HG03378 (cell line): Measurements from ENCODE around the gene CDH4.

Source experiments
- ATAC-seq: cut with Tn5 transposase; IDR thresholded peaks from one replicate; pipeline ENCODE4 v1.9.1; 2021; ENCODE audit warnings: mild to moderate bottlenecking, moderate library complexity; ENCODE audit not compliant: unreplicated experiment

Gene CDH4

DNA sequence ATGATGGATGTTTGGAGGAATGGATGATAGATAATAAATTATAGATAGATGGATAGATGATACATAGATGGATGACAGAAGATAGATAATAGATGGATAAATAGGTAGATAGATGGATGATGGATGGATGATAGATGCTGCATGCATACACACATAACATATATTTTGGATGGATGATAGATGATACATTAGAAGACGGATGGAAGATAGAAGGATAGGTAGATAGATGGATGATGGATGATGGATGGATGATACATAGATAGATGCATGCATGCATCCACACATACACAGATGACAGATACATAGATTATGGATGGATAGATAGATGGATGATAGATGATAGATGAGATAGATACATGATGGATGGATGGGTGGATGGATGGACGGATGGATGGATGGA, 425.9 kb downstream of the CDH4 start:
- no peak for ATAC-seq

DNA sequence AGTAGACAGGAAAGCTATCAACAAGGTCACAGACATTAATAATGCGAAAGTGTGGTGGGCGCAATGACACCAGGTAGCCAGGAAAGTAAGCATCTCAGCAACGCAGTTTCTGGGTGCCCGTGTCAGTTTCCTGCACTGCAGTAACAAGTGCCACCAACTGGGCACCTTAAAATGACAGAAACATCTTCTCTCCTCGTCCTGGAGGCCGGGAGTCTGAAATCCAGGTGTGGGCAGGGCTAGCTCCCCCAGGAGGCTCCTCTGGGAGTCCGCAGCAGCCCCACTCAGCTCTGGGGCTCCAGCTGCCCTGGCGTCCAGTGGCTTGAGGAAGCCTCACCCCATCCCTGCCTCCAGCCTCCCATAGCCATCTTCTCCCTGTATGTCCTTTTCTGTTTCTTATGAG, 426.4 kb downstream of the CDH4 start:
- no peak for ATAC-seq

DNA sequence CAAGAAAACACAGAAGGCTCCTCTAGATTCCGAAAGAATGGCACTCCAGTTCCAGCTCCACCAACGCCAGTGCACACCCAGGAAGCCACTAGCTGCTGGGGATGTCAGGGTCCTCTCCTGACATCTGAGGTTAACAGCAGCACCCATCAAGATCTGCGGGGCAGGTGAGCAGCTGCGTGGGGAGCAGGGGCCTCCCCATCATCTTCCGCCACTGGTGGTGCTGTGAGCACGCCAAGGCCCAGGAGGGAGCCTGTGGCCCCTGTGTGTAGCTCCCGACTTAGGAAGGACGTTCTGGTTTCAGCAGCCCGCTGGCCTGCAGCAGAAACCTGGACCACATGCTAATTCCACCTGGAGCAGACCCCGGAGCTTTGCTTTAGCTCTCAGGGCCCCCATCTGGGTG, 427.4 kb downstream of the CDH4 start:
- no peak for ATAC-seq

DNA sequence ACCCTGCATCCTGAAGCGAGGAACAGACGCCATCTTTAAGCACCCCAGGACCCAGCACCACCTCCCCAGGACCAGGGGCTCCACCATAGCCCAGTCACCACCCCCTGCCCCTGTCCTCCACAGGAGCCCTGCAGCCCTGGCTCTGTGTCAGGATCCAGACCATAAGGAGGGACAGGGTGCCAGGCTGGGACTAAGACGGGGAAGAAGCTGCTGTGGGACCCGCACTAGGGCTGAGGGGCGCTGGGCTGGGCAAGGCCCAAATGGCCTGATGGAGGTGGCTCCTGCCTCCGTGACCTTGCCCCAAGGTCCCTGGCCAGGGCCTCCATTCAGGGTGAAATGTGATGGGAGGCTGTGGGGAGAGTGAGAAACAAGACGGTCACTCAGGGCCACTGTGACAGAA, 428.0 kb downstream of the CDH4 start:
- no peak for ATAC-seq

DNA sequence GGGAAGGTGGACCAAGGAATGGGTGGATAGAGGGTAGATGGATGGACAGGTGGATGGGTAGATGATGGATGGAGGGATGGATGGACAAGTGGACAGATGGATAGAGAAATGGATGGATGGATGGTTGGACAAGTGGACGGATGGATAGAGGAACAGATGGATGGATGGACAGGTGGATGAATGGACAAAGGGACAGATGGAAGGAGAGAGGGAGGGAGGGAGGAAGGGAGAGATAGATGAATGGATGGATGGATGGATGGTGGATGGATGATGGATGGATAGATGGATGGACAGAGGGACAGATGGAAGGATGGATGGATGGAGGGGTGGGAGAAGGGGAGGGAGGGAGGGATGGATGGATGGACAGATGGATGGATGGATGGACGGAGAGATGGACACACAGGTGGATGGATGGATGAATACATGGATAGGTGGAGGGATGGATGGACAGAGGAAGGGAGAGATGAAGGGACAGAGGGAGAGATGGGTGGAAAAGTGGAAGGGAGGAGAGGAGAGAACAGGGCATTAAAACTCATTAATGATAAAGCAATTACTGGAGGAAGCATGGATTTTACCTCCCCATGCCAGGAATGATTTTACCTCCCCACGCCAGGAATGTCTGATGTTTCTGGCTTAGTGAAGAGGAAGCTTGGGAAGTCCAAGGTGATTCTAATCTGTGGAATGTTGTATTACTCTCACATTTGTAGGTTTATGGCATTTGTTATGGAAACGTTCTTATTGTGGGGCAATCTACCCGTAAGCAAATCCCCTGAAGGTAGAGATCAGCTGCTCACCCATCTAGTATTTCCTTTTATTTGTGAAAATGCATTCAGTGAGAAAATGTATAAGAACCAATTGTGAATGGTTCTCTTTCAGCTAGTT, 430.3 kb downstream of the CDH4 start:
- ATAC-seq = no peak

DNA sequence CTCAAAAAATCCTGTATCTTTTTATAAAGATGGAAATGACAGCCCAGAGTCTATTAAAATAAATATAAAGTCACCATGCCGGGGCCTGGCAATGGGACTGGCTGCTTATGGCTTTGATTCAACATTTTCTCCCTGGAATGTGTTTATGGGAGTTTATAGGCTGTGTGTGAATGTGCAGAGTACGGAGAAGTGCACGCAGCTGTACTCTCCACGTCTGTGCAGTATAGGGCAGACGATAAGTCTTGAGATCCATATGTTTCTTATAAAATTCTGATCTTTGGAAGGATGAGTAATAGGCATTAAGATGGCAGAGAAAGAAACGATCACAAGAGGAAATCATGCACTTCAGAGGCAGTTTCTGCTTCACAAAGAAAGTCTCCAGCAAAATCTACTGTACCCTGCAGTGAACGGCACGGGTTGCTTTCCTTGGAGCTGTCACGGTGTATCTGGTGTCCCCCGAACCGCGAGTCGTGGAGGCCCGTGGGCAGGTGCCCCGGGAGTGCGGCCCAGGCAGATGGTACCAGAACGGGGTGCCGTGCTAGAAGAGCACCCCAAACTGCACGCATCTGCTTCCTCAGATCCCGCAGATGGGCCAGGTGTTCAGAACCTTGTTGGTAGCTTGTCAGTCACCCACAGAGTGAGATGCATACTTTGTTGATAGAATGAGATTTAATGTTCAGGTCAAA, 431.1 kb downstream of the CDH4 start:
- no peak for ATAC-seq

DNA sequence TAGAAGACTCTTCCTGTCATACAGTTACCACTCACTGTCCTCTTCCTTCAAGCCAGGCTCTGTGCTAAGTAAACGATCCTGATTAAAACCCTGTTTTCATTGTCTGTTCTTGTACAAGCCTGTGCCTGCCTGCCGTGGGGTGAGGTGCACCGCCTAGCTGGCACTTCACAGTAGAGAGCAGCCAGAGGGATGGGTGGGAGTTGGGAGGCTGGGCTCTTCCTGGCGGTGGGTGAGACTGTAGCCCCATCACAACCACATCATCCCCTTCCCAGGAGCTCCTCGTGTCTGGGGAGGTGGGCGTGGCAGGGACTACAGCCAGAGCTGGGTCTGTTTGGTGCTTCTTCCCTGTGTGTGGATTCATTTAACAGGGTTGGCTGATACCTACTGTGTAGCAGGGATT, 431.7 kb downstream of the CDH4 start:
- ATAC-seq = no peak

DNA sequence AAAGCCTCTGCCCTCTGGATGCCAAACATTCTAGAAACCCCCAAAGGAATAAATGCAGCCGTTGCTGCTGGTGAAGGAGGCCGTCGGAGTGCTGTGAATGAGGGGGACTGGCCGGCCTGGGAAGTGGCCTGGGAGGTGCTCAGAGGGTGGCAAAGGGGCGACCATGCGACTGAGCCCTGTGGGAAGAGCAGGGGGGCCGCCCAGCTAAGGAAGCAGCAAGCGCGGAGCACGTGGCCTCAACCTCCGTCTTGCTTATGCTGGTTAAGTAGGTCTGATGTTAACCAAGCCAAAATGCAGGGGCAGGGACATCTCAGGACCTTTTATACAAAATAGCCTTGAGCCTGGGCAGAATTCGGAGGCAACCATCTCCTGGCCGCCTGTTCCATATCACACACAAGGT, 432.1 kb downstream of the CDH4 start:
- no peak for ATAC-seq

DNA sequence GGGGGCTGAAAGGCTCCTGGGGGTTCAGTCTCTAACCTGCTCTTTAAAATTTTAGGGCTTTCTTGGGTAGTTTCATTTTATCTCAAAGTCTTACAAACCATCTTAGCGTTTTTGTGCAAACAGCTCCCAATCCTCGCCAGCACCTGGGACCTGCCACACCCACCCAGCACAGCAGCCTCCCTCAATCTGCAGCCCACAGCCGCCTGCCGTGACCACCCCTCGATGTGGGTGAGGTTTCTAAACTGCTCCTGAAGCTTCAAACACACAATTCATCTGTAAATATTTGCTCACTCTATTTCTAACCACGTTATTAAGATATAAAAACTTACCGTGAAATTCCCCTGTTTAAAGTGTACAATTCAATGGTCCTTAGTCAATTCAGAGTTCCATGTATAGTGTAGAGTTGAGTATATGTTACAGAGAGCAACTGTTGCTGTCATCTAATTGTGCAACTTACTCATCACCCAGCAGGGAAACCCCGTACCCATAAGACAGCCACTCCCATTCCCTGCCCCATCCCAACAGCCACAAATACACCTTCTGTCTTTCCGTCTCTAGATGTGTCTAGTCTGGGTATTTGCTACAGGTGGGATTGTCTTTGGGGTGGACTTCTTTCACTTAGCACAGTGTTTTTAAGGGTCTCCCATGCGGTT, 432.6 kb downstream of the CDH4 start:
- no peak for ATAC-seq

DNA sequence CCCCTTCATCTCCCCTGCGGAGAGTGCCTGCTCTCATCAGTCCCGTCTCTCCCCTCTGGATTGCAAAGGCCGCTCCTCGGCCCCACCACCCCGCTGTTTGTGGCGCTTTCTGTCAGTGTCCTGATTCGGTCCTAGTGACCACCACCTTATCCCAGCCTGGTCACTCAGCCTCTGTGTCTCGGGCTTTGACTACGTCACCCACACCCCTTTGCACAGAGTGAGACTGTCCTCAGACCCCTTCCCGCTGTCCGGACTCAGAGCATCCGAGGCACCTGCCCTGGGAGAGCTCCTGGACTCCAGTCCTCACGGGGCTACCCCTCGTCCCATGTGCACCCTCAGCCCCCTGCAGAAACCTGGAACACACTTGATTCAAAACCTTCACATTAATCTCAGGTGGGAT, 433.4 kb downstream of the CDH4 start:
- ATAC-seq = no peak

DNA sequence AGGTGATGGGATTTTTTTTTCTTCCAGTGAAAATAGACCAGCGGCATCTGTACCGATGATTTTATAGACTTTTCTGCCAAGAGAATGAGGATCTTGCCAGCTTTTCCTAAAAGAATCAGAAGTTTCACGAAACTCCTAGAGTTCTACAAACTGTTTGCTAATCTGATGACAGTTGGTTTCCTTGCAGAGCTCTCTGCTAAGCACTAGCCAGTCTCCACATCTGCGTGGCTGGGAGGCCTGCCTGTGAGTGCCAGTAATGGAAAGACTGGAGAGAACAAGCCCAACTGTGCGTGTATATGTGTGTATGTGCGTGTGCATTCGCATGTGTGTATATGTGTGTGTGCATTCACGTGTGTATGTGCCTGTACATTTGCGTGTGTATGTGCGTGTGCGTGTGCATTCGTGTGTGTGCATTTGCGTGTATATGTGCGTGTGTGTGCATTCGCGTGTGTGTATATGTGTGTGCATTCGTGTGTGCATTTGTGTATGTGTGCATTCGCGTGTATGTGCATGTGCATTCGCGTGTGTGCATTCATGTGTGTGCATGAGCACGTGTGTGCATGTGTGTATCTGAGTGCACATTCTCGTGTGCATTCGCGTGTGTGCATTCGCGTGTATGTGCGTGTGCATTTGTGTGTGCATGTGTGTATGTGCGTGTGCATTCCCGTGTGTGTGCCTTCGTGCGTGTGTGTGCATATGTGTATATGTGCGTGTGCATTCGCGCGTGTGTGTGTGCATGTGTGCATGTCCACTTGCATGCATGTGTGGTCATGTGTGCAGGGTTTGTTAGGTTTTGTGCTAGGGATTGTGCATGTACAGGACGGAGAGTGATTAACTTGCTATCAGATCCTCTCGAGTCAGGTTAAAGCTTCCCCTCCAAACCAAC, 434.2 kb downstream of the CDH4 start:
- ATAC-seq = no peak

DNA sequence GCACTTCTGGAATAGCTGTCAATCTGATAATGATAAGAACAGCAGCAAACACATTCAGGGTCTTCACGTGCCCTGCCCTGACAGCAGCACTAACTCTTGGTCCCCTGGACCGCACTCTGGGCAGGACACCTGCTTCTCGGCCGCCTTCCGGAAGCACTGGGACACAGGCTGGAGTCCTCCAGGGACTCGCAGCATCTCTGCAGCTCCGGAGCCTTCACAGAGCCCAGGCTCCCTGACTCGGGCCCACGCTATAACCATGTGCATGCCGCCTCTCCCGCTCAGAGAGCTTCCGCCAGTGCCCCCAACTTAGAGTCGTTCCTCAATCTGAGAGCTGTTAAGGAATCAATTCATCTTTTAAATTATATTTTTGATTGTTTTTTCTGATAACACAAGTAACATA, 436.4 kb downstream of the CDH4 start:
- no peak for ATAC-seq

DNA sequence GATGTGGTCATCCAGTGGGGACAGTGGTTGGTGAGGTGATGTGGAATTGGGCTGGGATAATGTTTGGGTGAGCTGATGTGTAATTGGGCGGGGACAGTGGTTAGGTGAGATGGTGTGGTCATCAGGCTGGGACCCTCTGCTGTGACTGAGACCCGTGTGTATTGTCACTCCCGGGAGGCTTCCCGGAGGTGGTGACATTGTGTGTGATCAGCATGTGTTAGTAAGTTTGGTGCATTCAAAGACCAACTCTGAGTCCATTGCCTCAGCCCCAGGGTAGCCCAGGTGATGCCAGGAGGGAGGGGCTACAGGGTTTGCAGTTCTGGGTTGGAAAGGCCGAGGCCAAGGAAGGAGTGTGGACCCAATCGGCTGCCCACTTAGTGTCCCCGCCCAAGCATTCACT, 438.1 kb downstream of the CDH4 start:
- ATAC-seq = no peak

DNA sequence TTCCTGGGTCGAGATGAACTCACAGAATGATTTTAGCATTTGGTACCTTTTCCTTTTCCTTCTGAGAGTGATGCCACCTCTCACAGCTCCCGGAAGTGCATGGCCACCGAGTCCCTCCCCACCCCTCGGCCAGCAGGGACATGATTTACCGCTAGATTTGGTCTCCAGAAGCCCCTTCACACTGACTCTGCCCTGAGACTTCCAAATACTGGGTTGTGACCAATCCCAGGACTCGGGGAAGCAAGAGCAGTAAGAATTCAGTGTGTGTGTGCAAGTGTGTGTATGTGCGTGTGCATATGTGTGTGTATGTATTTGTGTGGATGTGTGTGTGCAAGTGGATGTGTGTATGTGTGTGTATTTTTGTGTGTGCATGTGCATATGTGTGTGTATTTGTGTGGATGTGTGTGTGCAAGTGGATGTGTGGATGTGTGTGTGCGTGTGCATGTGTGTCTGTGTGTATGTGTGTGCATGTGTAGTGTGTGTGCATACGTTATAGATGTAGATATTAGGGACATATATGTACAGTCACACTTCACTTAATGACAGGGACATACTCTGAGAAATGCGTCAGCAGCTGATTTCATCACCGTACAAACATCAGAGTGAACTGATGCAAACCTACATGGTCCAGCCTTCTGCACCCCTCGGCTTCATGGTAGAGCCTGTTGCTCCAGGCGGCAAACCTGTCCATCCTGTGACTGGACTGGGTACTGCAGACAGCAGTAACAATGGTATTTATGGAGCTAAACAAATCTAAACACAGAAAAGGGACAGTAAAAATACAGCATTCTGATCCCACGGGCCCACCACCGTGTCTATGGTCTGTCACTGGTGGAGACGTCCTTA, 439.2 kb downstream of the CDH4 start:
- ATAC-seq = no peak

DNA sequence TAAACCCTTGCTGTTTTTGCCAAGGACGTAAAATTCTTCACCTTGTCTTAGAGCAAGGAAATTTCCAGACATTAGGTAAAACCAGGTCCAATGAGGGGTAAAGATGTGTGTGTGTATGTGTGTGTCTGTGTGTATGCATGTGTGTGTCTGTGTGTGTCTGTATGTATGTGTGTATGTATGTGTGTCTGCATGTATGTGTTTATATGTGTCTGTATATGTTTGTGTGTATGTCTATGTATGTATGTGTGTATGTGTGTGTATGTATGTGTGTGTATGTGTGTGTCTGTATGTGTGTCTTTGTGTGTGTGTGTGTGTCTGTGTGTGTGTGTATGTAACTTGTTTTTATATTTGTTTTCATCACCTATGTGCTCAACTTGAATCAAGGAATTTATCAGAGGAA, 439.9 kb downstream of the CDH4 start:
- no peak for ATAC-seq

DNA sequence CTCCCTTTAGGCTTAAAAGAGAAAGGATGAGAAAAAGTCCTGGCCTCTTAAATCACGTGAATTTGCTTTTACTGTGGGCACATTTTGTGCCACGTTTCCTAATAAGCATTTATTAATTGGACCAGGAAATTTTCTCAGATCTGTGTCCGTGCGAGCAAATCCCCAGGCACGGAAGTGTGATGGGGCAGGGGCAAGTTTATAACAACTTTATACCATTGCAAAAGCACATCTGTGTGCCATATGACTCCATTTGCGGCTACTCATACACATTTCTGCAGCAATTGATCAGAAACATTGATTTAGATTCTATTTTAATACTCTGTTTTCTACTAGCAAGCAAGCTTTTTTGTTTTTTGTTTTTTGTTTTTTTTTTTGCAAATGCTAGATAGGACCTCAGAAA, 440.4 kb downstream of the CDH4 start:
- no peak for ATAC-seq

DNA sequence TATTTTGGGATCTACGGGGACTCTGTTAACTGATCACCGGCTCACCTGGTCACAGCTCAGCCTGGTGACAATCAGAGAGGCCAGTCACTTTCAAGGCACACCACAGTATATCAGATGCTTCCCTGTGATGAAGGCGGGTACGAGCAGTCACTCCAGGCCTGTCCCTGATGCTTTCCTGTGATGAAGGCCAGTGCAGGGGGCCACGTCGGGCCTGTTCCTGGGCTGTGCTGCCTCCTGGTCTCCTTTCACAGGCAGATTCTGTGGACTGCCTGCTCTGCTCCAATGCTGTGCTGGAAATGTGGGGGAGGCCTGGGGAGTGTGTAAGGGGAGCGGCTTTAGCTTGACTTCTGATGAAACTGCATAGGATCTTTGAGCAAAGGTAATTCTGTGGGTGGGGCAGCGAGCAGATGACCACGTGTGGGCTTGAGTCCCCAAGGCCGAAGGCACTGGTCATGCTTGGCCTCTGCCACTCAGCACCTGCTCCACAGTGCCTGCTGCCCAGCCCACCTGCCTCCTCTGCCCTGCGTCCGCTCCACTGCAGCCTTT, 441.1 kb downstream of the CDH4 start:
- ATAC-seq = no peak

DNA sequence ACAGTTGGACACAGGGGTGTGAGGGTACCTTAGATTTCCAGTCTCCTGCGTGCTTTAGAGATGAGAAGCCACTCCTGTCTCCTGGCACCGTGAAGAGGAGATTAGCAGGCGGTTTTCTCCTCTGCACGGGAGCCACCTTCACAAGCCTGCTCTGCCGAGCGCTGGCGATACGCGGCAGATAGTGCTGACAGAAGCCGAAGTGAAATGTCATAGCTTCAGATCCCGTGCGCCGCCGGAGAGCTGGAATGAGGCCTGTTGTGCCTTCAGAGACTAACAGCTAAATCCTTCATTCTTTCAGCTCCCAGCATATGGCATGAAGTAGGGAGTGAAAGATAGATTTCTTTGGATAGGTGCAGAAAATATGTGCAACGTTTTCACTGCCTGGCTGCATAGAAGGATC, 442.6 kb downstream of the CDH4 start:
- no peak for ATAC-seq

DNA sequence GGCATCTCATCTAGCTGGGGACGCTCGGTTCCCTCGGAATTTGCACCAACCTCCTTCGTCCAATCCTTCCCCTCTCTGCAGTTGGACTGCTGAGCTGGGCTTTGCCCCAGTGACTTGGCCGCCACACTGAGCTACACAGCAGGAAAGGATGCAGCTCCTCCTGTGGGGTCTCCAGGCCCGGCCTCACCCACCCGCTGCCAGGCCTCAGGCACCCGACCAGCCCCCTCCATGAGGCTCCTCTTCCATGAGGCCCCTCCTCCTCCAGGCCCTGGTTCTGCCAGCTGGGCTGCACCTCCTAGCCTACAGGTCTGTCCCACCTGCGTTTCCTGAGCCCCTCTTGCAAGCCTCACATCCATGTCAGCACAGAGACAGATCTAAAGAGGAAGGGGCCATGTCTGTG, 443.7 kb downstream of the CDH4 start:
- no peak for ATAC-seq

DNA sequence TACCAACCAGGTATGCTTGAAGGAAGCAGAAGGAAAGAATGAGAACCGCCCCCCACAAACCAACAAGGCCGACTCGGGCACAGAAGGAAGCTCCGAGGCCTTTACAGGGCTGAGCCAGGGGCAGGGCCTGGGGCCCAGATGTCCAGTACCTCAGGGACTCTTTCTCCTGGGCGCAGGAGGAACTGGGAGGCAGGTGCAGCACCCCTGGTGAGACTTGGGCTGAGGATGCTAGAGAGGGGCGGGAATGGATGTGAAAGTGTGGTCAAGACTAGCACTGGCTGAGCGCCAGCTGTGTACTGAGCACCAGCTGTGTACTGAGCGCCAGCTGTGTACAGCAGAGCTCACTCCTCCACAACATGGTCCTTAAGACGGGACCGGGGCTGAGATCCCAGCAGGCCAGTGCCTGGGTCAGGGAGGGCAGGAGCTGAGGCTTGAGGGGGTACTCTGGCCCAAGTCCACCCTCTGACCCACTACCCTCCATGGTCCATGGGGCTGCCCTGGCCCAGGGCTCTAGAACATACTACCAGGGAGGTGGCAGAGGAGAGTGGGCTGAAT, 444.2 kb downstream of the CDH4 start:
- ATAC-seq = no peak
